HEK293T (cell line): Measurements from ENCODE around the gene FAM20A.
"Not testable (repeated sequence)": the region's sequence is repeated elsewhere in the genome, so short reads cannot be mapped to it uniquely, and the experiment has no call there.

Experiments used
- CTCF ChIA-PET: fragments of 350-600 bp; formaldehyde crosslinking; extraction: SDS; loops from one replicate; lab custom pipeline; 2021; ENCODE audit warnings: antibody characterized with exemption, inconsistent platforms; lab: Yijun Ruan, JAX
- POLR2A ChIA-PET: fragments of 350-600 bp; formaldehyde crosslinking; extraction: SDS; loops from one replicate; lab custom pipeline; 2020; ENCODE audit warnings: antibody characterized with exemption, inconsistent platforms; lab: Yijun Ruan, JAX
- DNase-seq: peaks from one replicate; pipeline ENCODE4 v3.0.0; 2012; ENCODE audit warnings: mixed read lengths; ENCODE audit errors: extremely low spot score
- ARNT ChIP-seq: fragments of 450-650 bp; IDR thresholded peaks from 2 replicates; pipeline ENCODE4 v1.6.1; 2017; ENCODE audit warnings: mild to moderate bottlenecking
- BHLHE40 ChIP-seq: fragments of 450-650 bp; IDR thresholded peaks from 2 replicates; pipeline ENCODE4 v1.6.1; 2016; ENCODE audit warnings: mild to moderate bottlenecking, moderate library complexity, borderline replicate concordance
- CTBP1 ChIP-seq: fragments of 450-650 bp; IDR thresholded peaks from 2 replicates; pipeline ENCODE4 v1.6.1; 2016; ENCODE audit warnings: borderline replicate concordance
- ELF4 ChIP-seq: fragments of 450-650 bp; IDR thresholded peaks from 2 replicates; pipeline ENCODE4 v1.6.1; 2017; ENCODE audit warnings: antibody characterized with exemption
- FOXA1 ChIP-seq: fragments of 450-650 bp; IDR thresholded peaks from 2 replicates; pipeline ENCODE4 v1.6.1; 2016; ENCODE audit warnings: mild to moderate bottlenecking
- FOXK2 ChIP-seq: fragments of 450-650 bp; IDR thresholded peaks from 2 replicates; pipeline ENCODE4 v1.6.1; 2016; ENCODE audit warnings: mild to moderate bottlenecking
- FOXM1 ChIP-seq: fragments of 450-650 bp; IDR thresholded peaks from 2 replicates; pipeline ENCODE4 v1.6.1; 2017; ENCODE audit warnings: mild to moderate bottlenecking, borderline replicate concordance
- HDGF ChIP-seq: fragments of 450-650 bp; IDR thresholded peaks from 2 replicates; pipeline ENCODE4 v1.6.1; 2017; ENCODE audit warnings: antibody characterized with exemption, borderline replicate concordance
- L3MBTL2 ChIP-seq: fragments of 450-650 bp; conservative IDR thresholded peaks from 2 replicates; pipeline ENCODE4 v1.6.1; 2016; ENCODE audit warnings: mild to moderate bottlenecking
- LEF1 ChIP-seq: fragments of 450-650 bp; IDR thresholded peaks from 2 replicates; pipeline ENCODE4 v1.6.1; 2017; ENCODE audit warnings: mild to moderate bottlenecking, borderline replicate concordance
- NFRKB ChIP-seq: fragments of 450-650 bp; IDR thresholded peaks from 2 replicates; pipeline ENCODE4 v1.6.1; 2016; ENCODE audit warnings: mild to moderate bottlenecking, moderate library complexity
- PKNOX1 ChIP-seq: fragments of 450-650 bp; IDR thresholded peaks from 2 replicates; pipeline ENCODE4 v1.6.1; 2016
- SP1 ChIP-seq: fragments of 450-650 bp; IDR thresholded peaks from 2 replicates; pipeline ENCODE4 v1.6.1; 2017
- SUZ12 ChIP-seq: fragments of 450-650 bp; IDR thresholded peaks from 2 replicates; pipeline ENCODE4 v1.6.1; 2016; ENCODE audit warnings: mild to moderate bottlenecking
- TARDBP ChIP-seq: fragments of 450-650 bp; IDR thresholded peaks from 2 replicates; pipeline ENCODE4 v1.6.1; 2016
- ZNF384 ChIP-seq: fragments of 450-650 bp; IDR thresholded peaks from 2 replicates; pipeline ENCODE4 v1.6.1; 2016

The FAM20A gene

DNA sequence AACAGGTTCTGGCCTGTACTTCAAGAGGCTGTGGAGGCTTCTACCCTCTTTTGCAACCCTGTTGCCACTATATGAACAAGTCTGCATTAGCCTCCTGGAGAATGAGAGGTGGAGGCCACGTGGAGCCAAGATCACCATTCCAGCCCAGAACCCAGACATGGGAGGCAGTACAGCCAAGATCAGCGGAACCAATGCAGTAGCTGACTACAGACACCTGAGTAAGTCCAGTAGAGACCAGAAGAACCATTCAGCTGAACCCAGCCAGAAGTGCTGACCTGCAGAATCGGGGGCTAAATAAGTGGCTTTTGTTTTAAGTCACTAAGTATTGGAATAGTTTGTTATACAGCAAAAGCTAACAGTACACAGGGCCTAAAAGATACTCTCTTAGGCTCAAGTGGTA is 12.1 kb downstream of the FAM20A start:
- ChIA-PET POLR2A (no interaction called here), CTCF (no interaction called here)
- DNase-seq = no peak
- TF ChIP-seq L3MBTL2 = no peak
- TF ChIP-seq SP1 = no peak
- no peak for TF ChIP-seq FOXA1
- TF ChIP-seq ZNF384 = no peak
- no peak for TF ChIP-seq ELF4
- no peak for TF ChIP-seq SUZ12
- no peak for TF ChIP-seq FOXM1
- TF ChIP-seq FOXK2 = no peak
- no peak for TF ChIP-seq CTBP1
- no peak for TF ChIP-seq NFRKB
- TF ChIP-seq PKNOX1 = no peak
- no peak for TF ChIP-seq HDGF
- no peak for TF ChIP-seq TARDBP

DNA sequence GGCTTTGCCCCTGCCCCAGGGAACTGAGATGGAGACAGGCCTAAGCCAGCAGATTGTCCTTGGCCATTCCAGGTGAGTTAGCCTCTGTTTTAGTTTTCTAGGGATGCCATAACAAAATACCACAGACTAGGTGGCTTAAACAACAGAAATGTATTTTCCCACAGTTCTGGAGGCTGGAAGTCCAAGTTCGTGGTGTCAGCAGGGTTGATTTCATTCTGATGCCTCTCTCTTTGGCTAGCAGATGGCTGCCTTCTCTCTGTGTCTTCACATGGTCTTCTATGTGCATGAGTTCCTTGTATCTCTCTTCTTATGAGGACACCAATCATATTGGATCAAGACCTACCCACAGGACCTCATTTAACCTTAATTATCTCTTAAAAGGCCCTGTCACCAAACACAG is 12.8 kb downstream of the FAM20A start:
- DNase-seq = no peak
- POLR2A ChIA-PET = no interaction called here
- CTCF ChIA-PET = no interaction called here
- TF ChIP-seq FOXA1 (no peak), TARDBP (no peak), L3MBTL2 (no peak), SP1 (no peak), HDGF (no peak), ZNF384 (no peak), FOXM1 (no peak), ELF4 (no peak), BHLHE40 (no peak), PKNOX1 (no peak), NFRKB (no peak), SUZ12 (no peak), LEF1 (no peak), CTBP1 (no peak)

DNA sequence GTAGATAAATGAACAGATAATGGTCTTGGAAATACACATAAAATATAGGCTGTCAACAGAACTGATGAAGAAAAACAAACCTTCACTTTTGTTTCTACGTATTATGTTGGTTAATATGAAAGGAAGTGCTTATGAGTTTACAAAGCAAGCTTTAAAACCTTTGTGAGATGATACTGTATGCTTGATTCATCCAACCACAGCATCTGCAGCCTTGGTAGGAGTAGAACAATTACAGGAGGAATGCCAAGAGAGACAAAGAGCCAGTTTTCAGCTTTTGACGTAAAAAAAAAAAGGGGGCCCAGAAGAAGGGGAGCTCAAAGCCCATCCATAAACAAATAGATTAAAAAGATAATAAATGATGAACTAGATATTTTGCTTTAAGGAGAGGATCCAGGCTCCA is 13.3 kb downstream of the FAM20A start:
- ChIA-PET CTCF (no interaction called here), POLR2A (no interaction called here)
- DNase-seq = no peak
- TF ChIP-seq ELF4 = no peak
- TF ChIP-seq SP1 = no peak
- no peak for TF ChIP-seq PKNOX1
- no peak for TF ChIP-seq HDGF
- TF ChIP-seq ARNT = no peak
- no peak for TF ChIP-seq NFRKB
- no peak for TF ChIP-seq FOXM1
- no peak for TF ChIP-seq CTBP1
- TF ChIP-seq FOXA1 = no peak

GRCh38 chr17:68587026-68587425 is 14.1 kb downstream of the FAM20A start:
- ChIA-PET CTCF (no interaction called here), POLR2A (interaction anchor here (0.6 kb wide), 1 partner anchor 74 kb away, joined by 3 read pairs; no protein-coding TSS in a partner anchor)
- no peak for TF ChIP-seq SP1
- TF ChIP-seq HDGF = no peak
- no peak for TF ChIP-seq ARNT
- no peak for TF ChIP-seq L3MBTL2
- DNase-seq = no peak

- CTCF ChIA-PET = no interaction called here
- no peak for TF ChIP-seq ELF4
- TF ChIP-seq TARDBP = no peak
- no peak for TF ChIP-seq L3MBTL2
- no peak for TF ChIP-seq PKNOX1
- no peak for TF ChIP-seq LEF1
- TF ChIP-seq HDGF = no peak
- TF ChIP-seq NFRKB = no peak
- TF ChIP-seq FOXM1 = no peak
- no peak for TF ChIP-seq CTBP1
- TF ChIP-seq SP1 = no peak
- TF ChIP-seq ZNF384 = no peak
- no peak for TF ChIP-seq SUZ12
- no peak for TF ChIP-seq FOXK2
- no peak for TF ChIP-seq ARNT
- no peak for DNase-seq
- POLR2A ChIA-PET = no interaction called here
These were observed 15.5 kb downstream of the FAM20A start for GRCh38 chr17:68585643-68586042.

DNA sequence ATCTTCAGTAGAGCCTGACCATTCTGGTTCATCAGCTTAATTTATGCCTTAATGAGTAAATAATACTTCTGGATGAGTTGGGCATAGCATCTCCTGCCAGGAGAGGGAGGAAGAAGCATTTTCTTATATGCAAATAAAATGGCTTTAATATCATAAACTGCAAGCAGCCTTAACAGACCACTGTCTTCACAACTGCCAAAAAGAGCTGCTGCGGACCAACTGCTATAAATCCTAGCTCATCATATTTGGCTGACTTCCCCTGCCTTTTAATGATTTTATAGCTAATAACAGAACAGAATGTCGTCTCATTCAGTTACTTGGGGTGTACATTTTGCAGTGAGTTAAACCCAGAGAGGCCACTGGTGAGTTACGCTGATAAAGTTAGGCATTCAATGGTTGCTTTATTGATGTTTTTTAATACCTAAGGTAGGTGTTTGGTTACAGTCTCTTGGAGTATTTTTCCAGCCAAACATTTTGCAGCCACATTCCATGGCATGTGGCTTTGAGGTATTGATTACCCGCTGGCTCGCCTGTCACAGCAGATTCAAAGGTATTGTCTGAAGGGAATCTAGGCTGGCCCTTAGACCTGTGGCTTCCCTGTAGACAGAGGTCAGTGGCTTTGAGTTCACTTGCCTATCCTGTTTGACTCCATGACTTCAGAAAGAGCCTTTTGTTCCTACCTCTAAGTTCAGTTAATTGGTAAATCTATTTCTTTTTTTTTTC is 16.4 kb downstream of the FAM20A start:
- TF ChIP-seq SUZ12 = no peak
- ChIA-PET POLR2A (no interaction called here), CTCF (interaction anchor here (0.6 to 0.7 kb wide), 2 partner anchors 26 to 29 kb away, joined by 3 to 6 read pairs; no protein-coding TSS in a partner anchor)
- DNase-seq = no peak

- CTCF ChIA-PET, DNase-seq, POLR2A ChIA-PET: not testable (repeated sequence)
These were observed 18.3 kb downstream of the FAM20A start for GRCh38 chr17:68582867-68583266.
